Esophagus squamous epithelium (tissue), 5 donors: ENCODE results near the gene CAPN5. TPM values are rescaled to one million over a fixed set of nuclear protein-coding genes. Genes with fewer than 3 reads are reported as not detected.

Source experiments
- DNase-seq: peaks from one replicate; lab custom pipeline; 2025; lab: John Stamatoyannopoulos, UW
- H3K27ac ChIP-seq, 4 donors: fragments of 200-600 bp; sonication (generic); one replicate each; pipeline ENCODE4 v1.5.1; 2016 to 2019; ENCODE audit warnings: mild to moderate bottlenecking in 1 of 4
- H3K27me3 ChIP-seq, 4 donors: fragments of 200-600 bp; sonication (generic); 1 replicate in 3 of 4; 2 replicates in 1 of 4; pipeline versions ENCODE4 v1.5.1 to v1.6.0; 2017 to 2021; ENCODE audit warnings: antibody characterized with exemption in 1 of 4
- H3K36me3 ChIP-seq, 3 donors: fragments of 200-600 bp; sonication (generic); one replicate each; pipeline ENCODE4 v1.5.1; 2016 to 2019
- H3K4me1 ChIP-seq, 3 donors: fragments of 200-600 bp; sonication (generic); one replicate each; pipeline ENCODE4 v1.5.1; 2017 to 2019
- H3K4me3 ChIP-seq, 4 donors: fragments of 200-600 bp; sonication (generic); 1 replicate in 3 of 4; 2 replicates in 1 of 4; pipeline ENCODE4 v1.5.1; 2016 to 2019; ENCODE audit warnings: mild to moderate bottlenecking in 2 of 4, moderate library complexity in 1 of 4
- H3K9me3 ChIP-seq, 3 donors: fragments of 200-600 bp; sonication (generic); one replicate each; pipeline ENCODE4 v1.5.1; 2016 to 2019
- CTCF ChIP-seq, 6 experiments: fragments of 450-650 bp in 4 of 6; fragments of 200-600 bp in 2 of 6; sonication (generic) in 2 of 6; IDR thresholded peaks; one replicate each; pipeline ENCODE4 v1.5.1; 2016 to 2019; ENCODE audit warnings: antibody characterized with exemption in 6 of 6, mild to moderate bottlenecking in 4 of 6, moderate library complexity in 4 of 6
- POLR2A ChIP-seq, 4 donors: fragments of 450-650 bp; IDR thresholded peaks; one replicate each; pipeline ENCODE4 v1.6.1; 2017; ENCODE audit warnings: antibody characterized with exemption in 4 of 4, mild to moderate bottlenecking in 4 of 4, moderate library complexity in 3 of 4
- WGBS, 2 donors: methylation state at CpG; one replicate each; pipeline ENCODE4 v1.1.5; 2018; 5-methylcytosine and 5-hydroxymethylcytosine counted together
- intact Hi-C: fragments of 100-400 bp; cut with DNase I; formaldehyde crosslinking; loops from one replicate; pipeline ENCODE4 v1.15.0; 2022
- total RNA-seq, 4 donors: library from RNA; depleted of rRNA; stranded (reverse); fragments of >200 nt; gene quantifications; one replicate each; pipeline ENCODE4 v1.1.0, GENCODE V29; 2016
- donor health status: DM: yes; HTN: yes; CAD: no.

The CAPN5 gene
- total RNA-seq, 4 donors from 2014 or later = 9.3 to 63.2 (median 13.5) TPM

GRCh38 chr11:77092382-77092781, 25.6 kb downstream of the CAPN5 start:
- H3K27me3 ChIP-seq = no peaks in the 10 kb centered on the region

GRCh38 chr11:77093056-77093891, 26.5 kb downstream of the CAPN5 start:
- TF ChIP-seq POLR2A (IDR thresholded peaks at IDR 0.05) (no peak), CTCF (IDR thresholded peaks at IDR 0.05) (no peak)
- 80 to 88% methylated on average over 21 to 22 of the region's 33 CpGs for WGBS, 2 donors
- DNase-seq = no peak
- Histone ChIP-seq H3K27ac (no peak overlapping the region), H3K36me3 (peaks cover 0 to 24% (median 0%) of the 10 kb centered on the region in 3 donors), H3K27me3 (no peaks in the 10 kb centered on the region), H3K4me1 (peaks cover 8 to 34% (median 8%) of the 10 kb centered on the region in 3 donors), H3K4me3 (no peak overlapping the region), H3K9me3 (no peaks in the 10 kb centered on the region)
- intact Hi-C loops = no loop called here

More at GRCh38 chr11:77092382-77092781, 25.6 kb downstream of the CAPN5 start:
- 76 to 84% methylated on average over 2 to 6 of the region's 7 CpGs for WGBS, 2 donors
- Histone ChIP-seq H3K4me1 (peaks cover 11 to 43% (median 14%) of the 10 kb centered on the region in 3 donors), H3K27ac (no peak overlapping the region), H3K4me3 (no peak overlapping the region), H3K9me3 (no peaks in the 10 kb centered on the region), H3K36me3 (peaks cover 0 to 24% (median 0%) of the 10 kb centered on the region in 3 donors)
- no peak for DNase-seq
- intact Hi-C loops = no loop called here
- TF ChIP-seq POLR2A (IDR thresholded peaks at IDR 0.05) (no peak), CTCF (IDR thresholded peaks at IDR 0.05) (no peak)

GRCh38 chr11:77093987-77094840, 27.4 kb downstream of the CAPN5 start:
- Histone ChIP-seq H3K4me1 (peaks cover 2 to 24% (median 5%) of the 10 kb centered on the region in 3 donors), H3K27me3 (no peaks in the 10 kb centered on the region), H3K27ac (no peak overlapping the region), H3K4me3 (no peak overlapping the region), H3K36me3 (peaks cover 0 to 24% (median 0%) of the 10 kb centered on the region in 3 donors), H3K9me3 (no peaks in the 10 kb centered on the region)
- 83 to 100% methylated on average over 1 to 2 of the region's 6 CpGs for WGBS, 2 donors
- DNase-seq = no peak
- intact Hi-C loops = no loop called here
- no peak for TF ChIP-seq CTCF (IDR thresholded peaks at IDR 0.05)
- no peak for TF ChIP-seq POLR2A (IDR thresholded peaks at IDR 0.05)

GRCh38 chr11:77094841-77095365, 28.1 kb downstream of the CAPN5 start:
- H3K9me3 ChIP-seq = no peaks in the 10 kb centered on the region
- no peak overlapping the region for H3K27ac ChIP-seq
- DNase-seq = no peak
- H3K4me3 ChIP-seq = no peak overlapping the region
- H3K4me1 ChIP-seq = peaks cover 0 to 18% (median 5%) of the 10 kb centered on the region in 3 donors
- no peaks in the 10 kb centered on the region for H3K27me3 ChIP-seq
- intact Hi-C loops = no loop called here
- 87% methylated on average over 7 of the region's 7 CpGs; no CpG with 5 or more reads in 1 of the 2 donors for WGBS, 2 donors
- no peak for TF ChIP-seq CTCF (IDR thresholded peaks at IDR 0.05)
- TF ChIP-seq POLR2A (IDR thresholded peaks at IDR 0.05) = no peak
- peaks cover 0 to 24% (median 0%) of the 10 kb centered on the region in 3 donors for H3K36me3 ChIP-seq
